ENCODE measurements around the gene TNS3.

DNA sequence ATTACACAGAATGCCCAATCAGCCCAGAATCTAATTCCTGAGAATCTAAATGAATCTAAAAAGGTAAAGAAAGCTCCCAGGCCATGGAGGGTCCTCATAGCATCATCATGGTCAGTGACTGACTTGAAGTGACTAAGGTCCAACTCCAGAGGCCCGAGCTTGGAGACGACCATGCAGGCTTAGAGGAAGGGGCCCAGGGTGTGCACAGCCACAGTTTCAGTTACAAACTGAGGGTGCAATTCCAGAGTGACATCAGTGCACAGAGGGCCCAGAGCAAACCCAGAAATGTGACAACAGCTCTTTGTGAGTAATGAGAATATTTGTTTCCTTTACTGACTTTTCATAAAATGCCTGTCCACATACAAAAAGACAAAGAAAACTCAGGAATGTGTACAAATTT lies 170.0 kb downstream of the TNS3 start:
- no peak for TF ChIP-seq POLR2A (IDR thresholded peaks at IDR 0.05; ENCODE audit: low read length)
- TF ChIP-seq GATA1 (IDR thresholded peaks at IDR 0.05; ENCODE audit: low read depth, low read length) = no peak
